Activated CD8-positive, alpha-beta memory T cell treated with anti-CD3 and anti-CD28 coated beads for 1 hour (primary cell): ENCODE data around the gene KCNB1.

ENCODE experiments used
- DNase-seq, 2 donors: peaks; one replicate each; pipeline ENCODE4 v3.0.0-alpha.2; 2020; ENCODE audit warnings: low read depth in 1 of 2; ENCODE audit errors: extremely low read depth in 1 of 2

The KCNB1 gene

GRCh38 chr20:49482621-49483017 lies at the start of gene KCNB1:
Gene KCNB1 (minus strand): TSS chr20:49482668. CDS start chr20:49482480, 188 bp downstream.
- DNase-seq: peak in 1 of 2 donors; percentile 13

GRCh38 chr20:49529470-49529869 lies 47.0 kb upstream of the KCNB1 start:
- DNase-seq: no peak

DNA sequence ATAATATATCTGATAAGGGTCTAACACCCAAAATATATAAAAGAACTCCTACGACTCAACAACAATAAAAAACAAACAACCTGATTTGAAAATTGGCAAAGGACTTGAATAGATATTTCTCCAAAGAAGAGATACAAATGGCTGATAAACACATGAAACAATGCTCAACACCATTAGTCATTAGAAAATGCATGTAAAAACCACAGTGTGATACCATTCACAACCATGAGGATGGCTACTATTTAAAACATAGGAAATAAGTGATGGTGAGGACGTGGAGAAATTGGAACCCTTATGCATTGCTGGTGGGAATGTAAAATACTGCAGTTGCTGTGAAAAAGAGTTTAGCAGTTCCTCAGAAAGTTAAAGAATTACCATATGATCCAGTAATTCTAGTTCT lies 44.1 kb upstream of the KCNB1 start:
- no peak for DNase-seq

DNA sequence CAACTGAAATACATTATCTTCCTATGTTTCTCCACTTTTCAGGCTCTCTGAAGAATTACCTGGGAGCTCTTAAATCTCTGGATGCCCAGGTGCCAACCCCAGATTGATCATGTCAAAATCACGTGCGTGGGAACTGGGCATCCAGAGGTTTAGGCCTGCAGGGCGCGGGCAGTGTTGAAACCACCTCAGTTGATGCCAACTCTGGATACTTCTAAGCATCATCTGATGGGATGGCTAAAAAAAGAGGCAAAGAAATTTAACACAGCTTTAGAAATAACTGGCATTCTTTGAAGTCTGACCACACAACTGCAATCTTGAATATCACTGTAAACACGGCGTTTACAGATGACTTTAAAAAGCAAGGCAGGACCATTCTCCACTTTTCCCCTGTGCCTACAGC lies 43.6 kb upstream of the KCNB1 start:
- no peak for DNase-seq

GRCh38 chr20:49523767-49524360 lies 41.4 kb upstream of the KCNB1 start:
- DNase-seq: no peak

DNA sequence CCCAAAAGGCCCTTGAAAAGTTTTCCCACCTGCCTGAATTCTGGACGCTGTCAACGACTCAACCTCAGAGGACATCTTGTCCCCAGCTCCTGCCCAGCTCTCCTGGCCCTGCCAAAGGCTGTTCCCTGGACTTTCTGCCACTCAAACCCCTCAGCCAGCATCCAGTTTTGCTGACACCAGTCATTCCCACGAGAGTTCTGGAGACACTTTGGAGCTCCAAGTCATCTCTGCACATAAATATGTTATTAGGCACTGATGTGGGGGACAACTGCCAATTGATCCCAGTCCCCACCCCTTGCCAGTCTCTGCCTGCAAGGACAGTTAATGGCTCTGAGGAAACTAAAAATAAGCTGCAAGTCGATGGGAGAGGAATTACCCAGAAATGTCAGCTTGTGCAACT lies 38.9 kb upstream of the KCNB1 start:
- DNase-seq: no peak

DNA sequence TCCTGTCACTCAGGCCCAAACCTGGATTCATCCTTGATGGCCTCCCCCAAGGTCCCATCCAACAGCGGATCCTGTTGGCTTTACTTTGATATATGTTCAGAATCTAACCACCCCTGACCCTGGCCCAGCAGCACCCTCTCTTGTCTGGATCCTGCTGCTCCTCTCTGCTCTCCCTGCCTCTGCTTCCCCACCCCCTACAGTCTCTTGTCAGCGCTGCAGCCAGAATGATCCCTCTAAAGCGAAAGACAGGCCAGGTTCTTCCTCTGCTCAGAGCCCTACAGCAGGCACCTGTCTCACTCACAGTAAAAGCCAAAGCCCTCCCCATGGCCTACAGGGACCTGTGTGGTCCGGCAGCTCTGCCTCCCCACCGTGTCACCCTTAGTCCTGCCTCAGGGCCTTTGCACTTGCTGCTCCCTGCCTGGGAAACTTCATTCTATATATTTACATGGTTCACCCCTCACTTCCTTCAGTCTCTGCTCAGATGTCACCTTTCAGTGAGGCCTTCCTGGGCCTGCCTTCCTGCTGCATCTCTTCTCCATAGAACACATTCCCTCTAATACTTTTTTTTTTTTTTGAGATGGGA lies 37.4 kb upstream of the KCNB1 start:
- DNase-seq: no peak

- no peak for DNase-seq
Measured at GRCh38 chr20:49519212-49519712, 36.8 kb upstream of the KCNB1 start.

DNA sequence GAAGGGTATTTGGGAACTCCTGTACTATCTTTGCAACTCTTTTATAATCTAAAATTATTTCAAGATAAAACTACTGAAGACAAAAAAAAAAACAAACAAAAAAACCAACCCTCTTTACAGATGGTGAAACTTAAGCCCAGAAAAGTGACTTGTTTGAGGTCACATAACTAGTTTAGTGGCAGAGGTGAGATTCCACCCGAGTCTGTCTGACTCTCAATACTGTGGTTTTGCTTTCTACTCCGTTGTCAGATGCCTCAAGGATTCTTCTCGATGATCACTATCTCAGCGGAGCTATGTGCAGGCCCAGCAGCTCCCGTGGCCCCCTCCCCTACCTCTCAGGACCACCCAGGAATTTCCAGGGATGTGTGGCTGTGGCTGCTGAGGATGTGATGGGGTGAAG lies 36.1 kb upstream of the KCNB1 start:
- no peak for DNase-seq

DNA sequence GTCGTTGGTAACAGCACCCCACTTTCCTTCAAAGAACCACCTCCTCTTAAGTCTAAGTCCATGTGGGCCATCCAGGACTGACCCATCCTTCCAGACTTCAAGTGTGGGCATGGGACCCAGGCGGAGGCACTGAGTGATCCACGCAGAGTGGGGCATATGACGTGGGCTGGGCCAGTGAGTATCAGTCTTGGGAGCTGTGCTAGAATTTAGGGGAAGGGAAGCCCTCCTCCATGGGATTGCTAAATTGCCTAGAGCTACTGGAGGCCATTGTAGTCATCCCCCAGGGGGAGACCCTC lies 35.3 kb upstream of the KCNB1 start:
- no peak for DNase-seq

GRCh38 chr20:49516916-49517804 lies 34.7 kb upstream of the KCNB1 start:
- DNase-seq: no peak

DNA sequence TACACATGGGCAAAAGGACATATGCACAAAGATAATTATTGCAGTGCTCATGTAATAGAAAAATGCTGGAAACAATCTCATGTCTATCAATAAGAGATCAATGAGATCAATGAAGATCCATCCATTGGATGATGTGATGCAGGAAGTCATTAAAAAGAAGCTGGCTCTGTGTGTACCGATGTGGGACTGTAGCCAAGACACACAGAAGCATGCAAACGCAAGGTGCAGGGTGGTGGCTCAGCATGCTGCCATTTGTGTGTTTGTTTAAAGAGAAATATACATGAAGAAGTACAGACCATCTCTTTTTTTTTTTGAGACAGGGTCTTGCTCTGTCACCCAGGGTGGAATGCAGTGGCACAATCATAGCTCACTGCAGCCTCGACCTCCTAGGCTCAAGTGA lies 33.1 kb upstream of the KCNB1 start:
- no peak for DNase-seq

DNA sequence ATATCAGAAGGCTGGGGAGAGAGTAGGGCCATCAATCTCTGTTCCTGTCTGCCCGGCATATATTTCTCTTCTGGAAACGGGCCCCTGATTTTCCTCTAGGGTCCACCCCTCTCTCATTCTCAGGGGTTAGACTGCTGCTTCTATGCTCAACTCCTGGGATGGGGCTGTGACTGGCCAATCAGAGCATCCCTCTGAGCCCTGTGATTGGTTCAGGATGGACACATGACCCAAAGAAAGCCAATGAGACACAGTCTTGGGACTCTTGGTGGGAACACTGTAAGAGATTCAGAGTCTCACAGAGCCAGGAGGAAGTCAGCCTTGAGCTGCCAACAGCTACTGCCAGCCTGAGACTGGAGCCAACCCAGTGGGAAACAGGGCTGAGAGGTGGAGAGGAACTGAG lies 31.0 kb upstream of the KCNB1 start:
- DNase-seq: no peak

DNA sequence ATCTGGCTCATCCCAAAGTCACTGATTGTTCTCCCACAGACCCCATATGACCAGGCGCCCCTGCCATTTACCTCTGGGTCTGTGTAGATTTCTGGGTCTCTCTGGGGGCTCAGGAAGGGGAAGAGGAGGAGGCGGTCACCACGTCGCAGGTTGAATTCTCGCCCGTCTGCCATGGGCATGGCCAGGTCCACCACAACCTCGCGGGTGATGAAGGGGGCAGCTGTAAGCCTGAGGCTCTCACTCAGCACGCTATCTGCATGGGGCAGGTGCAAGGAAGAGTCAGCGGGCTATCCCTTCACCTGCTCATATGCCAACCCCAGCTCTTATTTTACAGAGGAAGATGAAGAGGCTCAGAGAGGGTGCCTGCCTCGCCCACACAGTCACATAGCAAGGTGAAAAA lies 30.5 kb upstream of the KCNB1 start:
- no peak for DNase-seq

DNA sequence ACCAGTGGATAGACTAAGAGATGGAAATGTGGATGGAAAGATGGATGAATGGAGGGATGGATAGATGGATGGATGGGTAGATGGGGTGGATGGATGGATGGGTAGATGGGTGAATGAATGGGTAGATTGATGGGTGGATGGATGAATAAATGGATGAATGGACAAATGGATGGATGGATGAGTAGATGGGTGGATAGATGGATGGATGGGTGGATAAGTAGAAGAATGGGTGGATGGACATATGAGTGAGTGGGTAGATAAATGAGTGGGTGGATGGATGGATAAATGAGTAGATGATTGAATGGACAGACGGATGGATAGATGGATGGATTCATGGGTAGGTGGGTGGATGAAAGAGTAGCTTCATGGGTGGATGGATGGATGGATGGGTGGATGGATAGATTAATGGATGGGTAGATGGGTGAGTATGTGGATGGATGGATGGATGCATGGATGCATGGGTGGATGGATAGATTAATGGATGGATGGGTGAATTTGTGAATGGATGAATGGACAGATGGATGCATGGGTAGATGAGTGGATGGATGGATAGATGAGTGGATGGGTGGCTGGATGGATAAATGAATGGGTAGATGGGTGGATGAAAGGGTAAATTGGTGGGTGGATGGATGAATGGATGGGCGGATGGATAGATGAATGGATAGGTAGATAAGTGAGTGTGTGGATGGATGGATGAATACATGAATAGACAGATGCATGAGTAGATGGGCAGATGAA lies 29.5 kb upstream of the KCNB1 start:
- no peak for DNase-seq

GRCh38 chr20:49510562-49511122 lies 28.2 kb upstream of the KCNB1 start:
- no peak for DNase-seq

GRCh38 chr20:49508435-49509199 lies 26.1 kb upstream of the KCNB1 start:
- no peak for DNase-seq

DNA sequence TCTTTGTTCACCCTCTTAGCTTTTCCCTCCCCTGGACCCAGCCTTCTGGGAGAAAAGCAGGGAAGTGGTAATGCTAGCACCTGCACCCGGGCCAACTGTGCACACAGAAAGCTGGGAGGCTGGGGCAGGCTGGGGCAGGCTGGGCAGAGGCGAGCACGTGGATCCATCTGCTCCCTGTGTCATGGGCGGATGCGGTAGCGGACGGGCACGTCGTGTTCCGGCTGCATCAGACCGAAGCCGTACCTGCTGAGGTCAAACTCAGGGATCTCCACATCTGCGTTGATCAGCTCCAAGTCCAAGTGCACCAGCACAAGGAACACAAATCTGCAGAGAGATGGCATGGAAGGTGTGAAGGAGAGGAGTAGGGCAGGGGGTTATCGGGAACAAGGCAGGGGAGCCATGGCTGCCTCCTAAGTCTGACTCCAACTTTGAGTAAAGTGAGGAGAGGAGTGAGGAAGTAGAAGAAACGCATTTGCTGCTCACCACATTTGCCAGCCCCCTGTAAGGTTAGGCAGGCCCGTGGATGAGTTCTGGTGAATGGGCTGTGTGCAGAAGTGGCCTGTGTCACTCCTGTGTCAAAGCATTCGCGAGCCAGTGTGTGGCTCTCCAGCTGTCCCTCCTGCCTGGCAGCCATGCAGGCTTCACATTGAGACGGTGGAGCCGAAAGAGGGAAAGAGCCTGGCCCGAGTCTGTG lies 25.4 kb upstream of the KCNB1 start:
- no peak for DNase-seq

DNA sequence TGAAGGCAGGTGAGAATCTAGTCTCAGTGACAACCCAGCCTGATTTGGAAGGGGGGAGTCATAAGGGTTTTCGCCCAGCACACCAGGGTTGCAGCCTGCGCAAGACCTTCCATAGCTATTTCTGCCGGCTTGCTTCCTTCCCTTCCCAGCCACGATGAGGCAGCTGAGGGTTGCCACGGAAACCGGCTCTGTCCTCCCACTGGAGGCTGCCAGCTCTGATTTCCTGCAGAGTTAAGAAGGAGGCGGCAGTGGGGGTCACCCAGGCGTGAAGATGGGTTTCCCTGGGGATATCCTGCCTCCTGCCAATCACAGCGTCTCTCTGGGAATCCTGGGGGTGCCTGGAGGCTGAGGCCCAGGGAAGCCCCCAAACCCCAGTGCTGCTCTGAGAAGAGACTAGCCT lies 23.1 kb upstream of the KCNB1 start:
- DNase-seq: no peak

DNA sequence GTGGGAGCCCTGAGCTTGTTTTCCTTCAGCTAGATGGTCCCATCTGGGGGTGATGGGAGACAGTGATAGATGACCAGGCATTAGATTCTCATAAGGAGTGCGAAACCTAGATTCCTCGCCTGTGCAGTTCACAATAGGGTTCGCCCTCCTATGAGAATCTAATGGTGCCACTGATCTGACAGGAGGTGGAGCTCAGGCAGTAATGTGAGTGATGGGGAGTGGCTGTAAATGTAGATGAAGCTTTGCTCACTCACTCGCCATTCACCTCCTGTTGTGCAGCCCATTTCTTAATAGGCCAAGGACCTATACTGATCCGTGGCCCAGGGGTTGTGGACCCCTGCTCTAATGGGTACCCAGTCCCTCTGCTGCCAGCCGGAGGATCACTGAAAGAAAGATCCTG lies 20.7 kb upstream of the KCNB1 start:
- DNase-seq: no peak
